ENCODE measurements around the gene RNFT2.

DNA sequence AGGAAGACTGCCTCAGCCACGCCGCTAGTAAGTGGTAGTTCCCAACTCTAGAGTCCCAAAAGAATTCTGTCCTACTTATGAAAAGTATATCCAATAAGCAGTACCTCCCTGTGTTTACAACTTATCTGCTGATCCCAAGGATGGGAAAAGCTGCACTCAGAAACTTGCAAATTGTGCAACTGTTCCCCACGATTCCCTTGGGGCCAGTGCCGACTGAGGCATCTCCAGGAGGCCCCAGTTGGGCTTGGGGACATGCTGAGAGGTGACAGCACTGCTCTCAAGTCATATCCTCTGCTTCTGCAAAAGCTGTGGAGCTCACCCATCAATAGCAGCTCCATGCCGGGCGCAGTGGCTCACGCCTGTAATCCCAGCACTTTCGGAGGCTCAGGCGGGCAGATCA, 23.9 kb upstream of the RNFT2 start:
- TF ChIP-seq RNF2 (IDR thresholded peaks at IDR 0.05; ENCODE audit: borderline replicate concordance, low read depth), result no peak
- TF ChIP-seq, protein P1, sequence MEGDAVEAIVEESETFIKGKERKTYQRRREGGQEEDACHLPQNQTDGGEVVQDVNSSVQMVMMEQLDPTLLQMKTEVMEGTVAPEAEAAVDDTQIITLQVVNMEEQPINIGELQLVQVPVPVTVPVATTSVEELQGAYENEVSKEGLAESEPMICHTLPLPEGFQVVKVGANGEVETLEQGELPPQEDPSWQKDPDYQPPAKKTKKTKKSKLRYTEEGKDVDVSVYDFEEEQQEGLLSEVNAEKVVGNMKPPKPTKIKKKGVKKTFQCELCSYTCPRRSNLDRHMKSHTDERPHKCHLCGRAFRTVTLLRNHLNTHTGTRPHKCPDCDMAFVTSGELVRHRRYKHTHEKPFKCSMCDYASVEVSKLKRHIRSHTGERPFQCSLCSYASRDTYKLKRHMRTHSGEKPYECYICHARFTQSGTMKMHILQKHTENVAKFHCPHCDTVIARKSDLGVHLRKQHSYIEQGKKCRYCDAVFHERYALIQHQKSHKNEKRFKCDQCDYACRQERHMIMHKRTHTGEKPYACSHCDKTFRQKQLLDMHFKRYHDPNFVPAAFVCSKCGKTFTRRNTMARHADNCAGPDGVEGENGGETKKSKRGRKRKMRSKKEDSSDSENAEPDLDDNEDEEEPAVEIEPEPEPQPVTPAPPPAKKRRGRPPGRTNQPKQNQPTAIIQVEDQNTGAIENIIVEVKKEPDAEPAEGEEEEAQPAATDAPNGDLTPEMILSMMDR (IDR thresholded peaks at IDR 0.05), result no peak
- TF ChIP-seq, protein P2, sequence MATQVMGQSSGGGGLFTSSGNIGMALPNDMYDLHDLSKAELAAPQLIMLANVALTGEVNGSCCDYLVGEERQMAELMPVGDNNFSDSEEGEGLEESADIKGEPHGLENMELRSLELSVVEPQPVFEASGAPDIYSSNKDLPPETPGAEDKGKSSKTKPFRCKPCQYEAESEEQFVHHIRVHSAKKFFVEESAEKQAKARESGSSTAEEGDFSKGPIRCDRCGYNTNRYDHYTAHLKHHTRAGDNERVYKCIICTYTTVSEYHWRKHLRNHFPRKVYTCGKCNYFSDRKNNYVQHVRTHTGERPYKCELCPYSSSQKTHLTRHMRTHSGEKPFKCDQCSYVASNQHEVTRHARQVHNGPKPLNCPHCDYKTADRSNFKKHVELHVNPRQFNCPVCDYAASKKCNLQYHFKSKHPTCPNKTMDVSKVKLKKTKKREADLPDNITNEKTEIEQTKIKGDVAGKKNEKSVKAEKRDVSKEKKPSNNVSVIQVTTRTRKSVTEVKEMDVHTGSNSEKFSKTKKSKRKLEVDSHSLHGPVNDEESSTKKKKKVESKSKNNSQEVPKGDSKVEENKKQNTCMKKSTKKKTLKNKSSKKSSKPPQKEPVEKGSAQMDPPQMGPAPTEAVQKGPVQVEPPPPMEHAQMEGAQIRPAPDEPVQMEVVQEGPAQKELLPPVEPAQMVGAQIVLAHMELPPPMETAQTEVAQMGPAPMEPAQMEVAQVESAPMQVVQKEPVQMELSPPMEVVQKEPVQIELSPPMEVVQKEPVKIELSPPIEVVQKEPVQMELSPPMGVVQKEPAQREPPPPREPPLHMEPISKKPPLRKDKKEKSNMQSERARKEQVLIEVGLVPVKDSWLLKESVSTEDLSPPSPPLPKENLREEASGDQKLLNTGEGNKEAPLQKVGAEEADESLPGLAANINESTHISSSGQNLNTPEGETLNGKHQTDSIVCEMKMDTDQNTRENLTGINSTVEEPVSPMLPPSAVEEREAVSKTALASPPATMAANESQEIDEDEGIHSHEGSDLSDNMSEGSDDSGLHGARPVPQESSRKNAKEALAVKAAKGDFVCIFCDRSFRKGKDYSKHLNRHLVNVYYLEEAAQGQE (IDR thresholded peaks at IDR 0.05), result no peak
- TF ChIP-seq RAD21 (conservative IDR thresholded peaks at IDR 0.05 in 1 of 2, IDR thresholded peaks at IDR 0.05 in 1 of 2), result no peak
- TF ChIP-seq POLR2A (IDR thresholded peaks at IDR 0.05; ENCODE audit: low read length), result no peak
- TF ChIP-seq JUN (IDR thresholded peaks at IDR 0.05), result no peak
- no peak for TF ChIP-seq ESRRA (IDR thresholded peaks at IDR 0.05; ENCODE audit: borderline replicate concordance, low read length)
- TF ChIP-seq SMC3 (IDR thresholded peaks at IDR 0.05), result no peak
- no peak for TF ChIP-seq MYC (IDR thresholded peaks at IDR 0.05; ENCODE audit: borderline replicate concordance, low read length)
- TF ChIP-seq CHD2 (IDR thresholded peaks at IDR 0.05; ENCODE audit: low read length, partially characterized antibody), result no peak
- no peak for TF ChIP-seq EP300 (IDR thresholded peaks at IDR 0.05)
